ENCODE results near the gene ACAP2.

- TF ChIP-seq CTCF (IDR thresholded peaks at IDR 0.05) (no peak), POLR2A (IDR thresholded peaks at IDR 0.05) (no peak)
These were observed 187.0 kb downstream of the ACAP2 start for GRCh38 chr3:195255571-195256501.

Data from testis (tissue), 2 donors.